Activated CD8-positive, alpha-beta memory T cell treated with anti-CD3 and anti-CD28 coated beads for 24 hours (primary cell): ENCODE results near the gene BCL11B.
A peak's percentile ranks its signal among the peaks of the same experiment; 100 is the strongest.

Experiments
- DNase-seq: peaks from one replicate; pipeline ENCODE4 v3.0.0-alpha.2; 2020

BCL11B gene

DNA sequence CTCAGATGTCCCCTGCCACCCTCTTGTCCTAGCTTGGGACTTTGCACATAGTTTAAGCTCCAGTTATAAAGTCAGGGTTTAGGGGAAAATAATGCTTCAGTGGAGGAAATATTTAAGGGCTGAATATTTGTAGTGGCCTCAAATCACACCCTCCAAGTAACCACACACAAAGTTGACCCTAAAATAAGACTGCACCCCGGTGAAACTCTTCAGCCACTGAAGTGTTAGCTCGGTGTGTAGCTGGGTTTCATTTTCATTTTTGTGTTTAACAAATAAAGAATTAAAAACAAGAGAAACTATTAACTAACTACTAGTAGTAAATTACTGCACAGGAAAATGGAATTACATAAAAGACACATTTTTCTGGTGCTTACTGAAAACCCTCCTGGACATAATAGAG lies 14.8 kb upstream of the BCL11B start:
- DNase-seq: no peak

GRCh38 chr14:99284254-99285004 lies 12.4 kb upstream of the BCL11B start:
- no peak for DNase-seq

DNA sequence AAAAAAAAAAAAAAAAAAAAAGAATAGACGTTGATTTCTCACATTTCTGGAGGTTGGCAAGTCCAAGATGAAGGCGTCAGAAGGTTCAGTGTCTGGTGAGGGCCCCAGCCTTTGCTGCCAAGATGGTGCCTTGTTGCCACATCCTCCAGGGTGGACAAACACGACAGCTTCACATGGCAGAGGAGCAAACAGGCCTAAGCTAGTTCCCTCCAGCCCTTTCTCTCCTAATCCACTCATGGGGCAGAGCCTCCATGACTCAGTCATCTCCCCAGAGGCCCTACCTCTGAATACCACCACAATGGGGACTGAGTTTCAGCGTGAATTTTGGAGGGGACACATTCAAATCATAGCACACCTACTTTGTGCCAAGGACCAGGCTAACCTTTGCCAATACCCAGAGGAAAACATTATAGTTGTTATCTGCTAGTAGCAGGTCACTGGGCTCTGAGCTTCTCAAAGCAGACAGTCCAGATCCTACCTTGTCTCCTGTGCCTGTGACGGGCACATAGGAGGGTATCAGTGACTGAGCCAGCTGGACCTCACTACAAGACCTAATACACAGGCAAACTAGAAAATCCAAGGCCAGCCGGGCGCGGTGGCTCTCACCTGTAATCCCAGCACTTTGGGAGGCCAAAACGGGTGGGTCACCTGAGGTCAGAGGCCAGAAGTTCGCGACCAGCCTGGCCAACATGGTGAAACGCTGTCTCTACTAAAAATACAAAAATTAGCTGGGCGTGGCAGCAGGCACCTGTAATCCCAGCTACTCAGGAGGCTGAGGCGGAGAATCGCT lies 10.5 kb upstream of the BCL11B start:
- no peak for DNase-seq

GRCh38 chr14:99281396-99281795 lies 9.4 kb upstream of the BCL11B start:
- no peak for DNase-seq

DNA sequence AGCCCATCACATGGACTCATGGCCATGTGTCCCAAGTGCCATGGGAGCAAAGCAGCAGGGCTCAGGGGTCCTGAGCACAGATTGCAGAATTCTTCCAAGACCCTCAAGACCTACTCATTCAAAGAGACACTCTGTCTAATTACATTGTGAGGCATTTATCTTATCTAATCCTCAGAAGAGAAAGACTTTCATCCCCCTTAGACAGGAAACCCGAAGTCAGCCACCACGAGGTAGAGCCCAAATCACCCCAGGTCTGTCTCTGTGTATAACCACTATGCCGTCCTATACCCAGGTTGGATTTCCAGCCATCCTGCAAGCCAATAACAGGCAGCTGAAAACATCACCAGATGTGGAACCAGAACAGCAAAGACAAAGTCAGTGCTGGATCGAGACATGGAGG lies 8.9 kb upstream of the BCL11B start:
- DNase-seq: no peak

DNA sequence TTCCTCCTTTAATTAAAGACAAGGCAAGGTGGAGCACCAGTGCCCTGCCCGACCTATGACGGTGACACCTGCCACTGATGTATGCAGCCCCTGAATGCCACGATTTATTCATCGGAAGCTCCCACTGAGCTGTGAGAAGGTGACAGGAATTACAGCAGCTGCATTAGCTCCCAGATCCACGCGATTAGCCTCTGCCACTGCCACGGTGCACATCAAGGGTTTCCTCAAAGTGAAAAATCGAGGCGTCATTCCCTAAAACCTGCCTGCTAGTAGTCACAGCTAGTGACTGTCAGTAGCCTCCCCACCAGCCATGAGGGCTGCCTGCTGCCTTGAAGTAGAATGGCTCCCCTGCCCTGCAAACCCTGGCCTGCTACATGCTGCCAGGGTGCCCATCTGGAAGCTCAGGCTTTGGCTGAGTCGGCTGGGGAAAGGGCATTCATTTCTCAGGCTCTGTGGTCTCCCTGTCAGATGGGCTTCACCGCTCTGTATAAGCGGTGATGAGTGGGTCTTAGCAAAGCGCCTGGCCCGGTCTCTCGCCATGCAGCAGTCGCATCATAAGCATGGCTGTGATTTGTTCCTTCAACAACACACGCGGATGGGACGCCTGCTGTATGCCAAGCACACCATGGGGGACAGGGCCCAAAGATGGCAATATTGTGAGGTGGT lies 8.2 kb upstream of the BCL11B start:
- DNase-seq: no peak

DNA sequence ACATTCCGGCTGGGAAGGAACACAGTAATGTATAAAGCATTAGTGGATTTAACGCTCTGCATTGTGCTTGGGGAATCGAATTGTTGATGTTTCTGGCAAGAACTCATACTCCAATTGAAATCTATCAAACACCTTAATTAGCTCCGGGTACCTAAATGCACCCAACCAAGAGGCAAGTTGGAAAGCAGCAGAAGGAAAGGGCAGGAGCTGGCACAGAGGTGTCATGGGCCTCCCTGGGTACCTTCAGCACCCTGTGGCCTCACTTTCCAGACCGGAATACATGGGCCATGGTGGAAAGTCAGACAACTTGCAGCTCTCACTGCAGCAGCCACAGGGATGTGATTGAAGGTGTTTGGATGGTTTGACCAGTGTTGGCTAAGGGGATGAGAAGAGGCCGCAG lies 6.8 kb upstream of the BCL11B start:
- DNase-seq: no peak

DNA sequence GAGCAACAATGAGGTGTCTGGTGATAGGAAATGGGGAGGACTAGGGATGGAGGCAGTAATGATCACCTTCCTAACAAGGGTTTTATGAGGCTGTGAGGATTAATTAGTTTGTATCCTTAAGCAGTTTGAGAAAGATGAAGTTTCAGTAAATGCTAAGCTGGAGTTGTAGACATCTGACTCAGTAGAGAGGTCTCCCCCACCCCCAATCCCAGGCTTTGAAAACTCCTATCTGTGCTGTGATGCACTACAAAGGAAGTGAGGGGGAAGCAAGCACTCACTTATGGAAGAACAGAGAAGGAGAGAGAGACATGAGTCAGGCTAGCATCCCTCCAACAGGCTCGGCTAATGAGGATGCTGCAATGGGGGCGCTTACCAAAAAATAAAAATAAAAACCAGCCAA lies 5.5 kb upstream of the BCL11B start:
- no peak for DNase-seq

DNA sequence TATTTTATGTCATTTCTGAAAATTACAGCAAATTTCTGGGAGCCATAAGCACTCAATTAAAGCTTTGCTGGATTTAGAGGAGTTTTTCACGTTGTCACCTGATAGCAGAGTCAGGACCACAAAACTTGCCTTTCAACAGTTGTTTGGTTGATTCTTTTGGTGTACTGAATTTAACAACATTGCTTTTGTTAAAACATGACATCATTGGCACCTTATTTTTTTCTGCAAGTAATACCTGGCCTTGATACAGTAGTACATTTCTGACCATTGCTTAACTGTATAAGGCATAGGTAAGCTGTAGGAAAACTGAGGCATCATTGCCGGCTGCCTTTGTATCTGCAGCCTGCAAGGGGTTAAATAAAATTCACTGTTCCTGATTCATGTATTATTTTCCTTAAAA lies 4.5 kb upstream of the BCL11B start:
- DNase-seq: no peak

DNA sequence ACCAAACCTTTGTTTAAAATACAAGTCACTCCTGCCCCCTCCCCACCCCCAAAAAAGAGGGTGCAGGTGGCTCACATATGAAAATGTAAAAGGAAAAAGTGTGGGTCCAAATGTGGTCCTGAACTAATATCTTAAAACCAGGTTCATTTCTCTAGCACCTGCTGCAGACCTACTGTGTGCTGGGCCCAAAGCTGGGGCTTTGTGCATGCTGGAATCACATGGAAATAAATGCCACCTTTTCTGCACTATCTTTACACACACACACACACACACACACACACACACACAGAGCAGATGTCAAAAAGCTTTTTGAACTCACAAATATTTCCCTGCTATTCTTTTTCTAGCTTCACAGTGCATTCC lies 3.2 kb upstream of the BCL11B start:
- no peak for DNase-seq

GRCh38 chr14:99274346-99275221 lies 2.6 kb upstream of the BCL11B start:
- peak; percentile 84 for DNase-seq

DNA sequence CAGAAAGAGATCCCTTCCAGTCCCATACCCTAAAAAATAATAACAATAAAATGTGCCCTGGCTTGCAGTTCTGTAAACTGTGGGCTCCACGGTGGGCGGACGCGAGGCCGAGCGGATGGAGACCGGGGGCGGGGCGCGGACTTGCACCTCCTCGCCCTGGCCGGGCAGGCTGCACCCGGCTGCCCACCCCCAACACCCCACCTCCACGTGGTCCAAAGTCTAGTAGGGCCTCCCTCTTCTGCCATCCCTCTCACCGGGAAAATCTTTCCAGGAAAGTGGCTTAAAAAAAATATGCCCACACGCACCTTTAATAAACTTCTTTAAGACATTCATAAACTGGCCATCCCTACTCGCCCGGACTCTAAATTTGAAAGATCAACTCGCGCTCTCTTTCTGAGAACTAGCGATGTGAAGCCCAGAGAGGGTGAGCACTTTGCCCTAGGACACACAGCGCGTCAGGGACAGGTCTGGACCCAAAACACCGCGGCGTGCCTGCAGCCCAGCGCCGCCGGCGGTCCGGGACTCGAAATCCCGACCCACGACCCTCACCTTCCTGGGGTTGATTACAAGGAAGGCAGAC lies 1.9 kb upstream of the BCL11B start:
- DNase-seq: peak; percentile 86

DNA sequence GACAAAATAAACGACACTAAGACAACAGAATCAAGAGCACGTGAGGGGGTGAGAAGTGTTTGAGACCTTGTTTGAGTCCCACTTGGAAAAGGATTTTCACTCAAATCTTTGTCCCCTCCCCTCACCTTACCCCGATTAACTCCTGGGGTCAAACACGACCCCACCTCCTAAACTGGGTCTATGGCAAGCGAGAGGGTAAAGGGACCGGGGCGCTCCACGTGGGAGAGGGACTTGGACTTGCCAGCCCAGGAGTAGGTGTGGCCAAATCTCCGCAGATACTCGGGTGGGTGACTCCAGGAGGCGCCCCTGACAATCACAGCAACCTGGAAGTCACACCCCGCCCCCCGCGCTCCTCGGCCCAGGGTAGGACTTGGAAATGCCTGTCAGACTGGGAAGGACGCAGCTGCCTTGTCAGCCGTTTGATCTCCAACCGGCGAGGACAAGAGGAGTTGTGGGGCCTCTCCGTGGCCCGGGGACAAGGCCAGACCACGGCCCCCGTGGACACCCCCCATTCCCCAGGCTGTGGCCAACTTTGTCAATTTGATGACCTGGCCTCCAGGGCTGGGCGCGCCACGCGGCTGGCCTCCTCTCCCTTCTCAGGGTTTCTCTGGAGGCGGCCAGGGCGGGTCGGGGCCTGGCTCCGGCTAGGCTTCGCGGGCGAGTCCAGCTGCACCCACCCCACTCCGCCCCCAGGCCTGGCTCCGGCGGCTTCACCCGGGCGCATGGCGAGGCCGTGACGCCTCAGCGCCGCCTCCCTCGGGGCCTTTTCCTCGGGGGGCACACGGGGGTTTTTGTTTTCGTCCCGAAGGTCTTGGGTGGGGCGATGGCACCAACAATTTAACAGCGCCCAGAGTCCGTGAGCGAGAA lies 1.1 kb upstream of the BCL11B start:
- DNase-seq: peak; percentile 90

DNA sequence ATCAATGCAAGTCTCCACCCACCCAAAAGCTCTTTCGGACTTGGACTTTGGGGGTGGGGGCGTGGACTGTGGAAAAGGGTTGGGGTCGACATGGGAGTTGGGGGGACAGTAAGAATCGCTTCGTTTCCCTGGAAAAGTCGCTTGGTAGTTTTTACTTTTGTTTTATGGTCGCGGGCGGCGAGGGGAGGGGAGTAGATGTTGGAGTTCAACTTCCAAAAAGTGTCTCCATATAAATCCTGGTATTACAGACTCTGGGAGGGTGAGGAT lies 568 bp upstream of the BCL11B start:
- DNase-seq: no peak

DNA sequence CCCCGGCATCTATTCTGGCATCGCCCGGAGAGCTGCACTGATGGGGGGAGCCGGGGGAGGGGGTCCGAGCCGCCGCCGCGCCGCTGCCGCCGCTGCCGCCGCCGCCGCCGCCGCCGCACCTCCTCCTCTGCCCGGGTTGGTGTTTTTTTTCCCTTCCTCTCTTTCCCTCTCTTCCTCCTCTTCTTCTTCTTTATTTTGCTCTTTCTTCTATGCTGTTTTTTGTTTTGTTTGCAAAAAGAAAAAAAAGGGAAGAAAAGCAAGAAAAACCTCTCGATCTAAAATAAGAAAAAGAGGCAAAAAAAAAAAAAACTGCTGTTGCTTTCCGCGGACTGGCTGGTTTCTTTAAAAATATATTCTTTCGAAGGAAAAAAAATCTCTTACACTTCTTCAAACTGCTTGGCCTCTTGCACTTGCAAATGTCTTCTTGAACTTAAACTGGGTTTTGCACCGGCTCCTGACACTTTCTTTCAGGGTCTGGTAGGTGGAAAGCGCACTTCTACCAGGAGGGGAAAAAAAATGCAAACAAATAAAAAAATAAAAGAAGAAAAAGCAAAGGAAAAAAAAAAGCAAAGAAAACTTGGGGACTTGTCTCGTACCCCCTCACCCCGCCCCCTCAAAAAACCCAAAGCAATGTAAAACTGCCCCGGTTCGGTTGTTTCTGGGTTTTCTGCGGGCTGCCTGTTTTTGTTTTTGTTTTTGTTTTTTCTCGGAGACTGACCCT lies 616 bp downstream of the BCL11B start:
- DNase-seq: no peak

DNA sequence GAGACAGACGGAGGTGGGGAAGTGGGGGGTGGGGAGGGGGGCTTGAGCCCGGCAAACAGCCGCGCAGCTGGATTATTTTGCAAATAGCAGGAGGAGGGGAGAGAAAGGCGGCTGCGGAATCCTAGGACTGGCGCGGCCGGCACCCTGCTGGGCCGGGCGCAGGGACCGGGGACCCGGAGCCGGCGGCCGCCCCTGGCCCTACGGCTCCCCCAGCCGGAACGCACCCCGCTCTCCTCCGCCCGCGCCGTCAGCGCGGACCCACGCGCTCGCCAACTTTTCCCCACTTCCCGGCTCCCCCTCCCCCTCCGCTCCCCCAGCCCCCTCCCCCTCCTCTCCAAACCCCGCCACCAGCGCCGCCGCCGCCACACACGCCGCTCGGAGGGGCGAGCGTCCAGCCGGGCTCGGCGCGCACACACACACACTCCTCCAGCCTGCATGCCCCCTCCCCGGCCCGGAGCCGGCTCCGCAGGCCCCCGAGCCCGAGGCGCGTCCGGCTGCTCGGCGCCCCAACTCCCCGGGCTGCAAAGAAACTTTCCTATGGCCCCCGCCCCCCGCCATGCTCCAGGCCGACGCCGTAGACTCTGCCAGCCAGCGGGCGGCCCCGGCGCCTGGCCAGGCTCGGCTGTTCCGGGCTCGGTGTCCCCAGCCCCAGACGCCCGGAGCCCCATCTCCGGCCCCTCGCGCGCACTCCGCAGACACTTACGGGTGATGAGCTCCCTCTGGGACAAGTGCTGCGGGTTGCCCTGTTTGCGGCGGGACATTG lies 1.4 kb downstream of the BCL11B start:
- DNase-seq: peak; percentile 86

- peak; percentile 81 for DNase-seq
Measured at GRCh38 chr14:99268810-99269707, 2.9 kb downstream of the BCL11B start.

DNA sequence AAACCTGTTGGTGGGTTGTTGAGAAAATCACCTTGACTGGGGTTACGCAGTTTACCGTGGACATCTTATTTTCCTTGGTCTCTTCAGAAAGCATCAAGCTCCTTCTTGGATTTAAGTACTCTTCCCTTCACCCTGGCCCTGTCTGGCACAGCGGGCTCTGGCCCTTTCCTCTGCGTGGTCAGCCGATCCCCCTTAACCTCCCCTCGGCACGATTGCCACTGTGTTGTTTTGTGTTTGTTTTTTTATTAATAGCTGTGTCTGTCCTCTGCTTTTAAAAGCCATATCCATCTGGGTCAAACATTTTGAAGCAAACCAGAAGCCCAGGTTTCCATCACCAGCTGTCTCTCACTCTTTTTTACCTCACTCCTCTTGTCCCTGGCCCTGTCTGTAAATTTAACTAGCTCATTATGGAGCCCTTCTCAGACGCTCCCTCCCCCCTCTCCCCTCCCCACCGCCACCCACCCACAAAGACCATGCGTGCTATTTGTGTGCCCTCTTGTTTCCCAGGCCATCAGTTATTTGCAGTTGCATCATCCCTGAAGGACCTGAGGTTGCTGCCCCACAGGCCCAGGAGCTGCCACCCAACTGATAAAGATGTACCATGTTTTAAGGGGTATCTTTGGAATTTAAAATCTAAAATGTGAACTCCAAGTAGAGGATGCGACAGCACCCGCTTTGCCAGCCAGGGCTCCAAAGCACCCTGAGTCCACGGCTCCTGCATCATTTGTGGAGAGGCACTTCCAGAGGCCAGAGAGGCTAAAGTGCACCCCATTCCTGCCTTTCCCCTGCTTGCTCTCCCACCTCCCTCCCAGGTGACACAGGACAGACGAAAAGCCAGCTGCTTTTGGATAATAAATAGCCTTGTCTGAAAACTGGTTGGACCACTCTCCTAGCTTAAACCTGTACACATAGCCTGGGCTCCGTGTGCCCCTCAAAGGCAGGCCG lies 3.9 kb downstream of the BCL11B start:
- DNase-seq: peak; percentile 81
